Uterus (tissue), 2 donors: ENCODE results near the gene EPB41L4A.

Experiments
- CTCF ChIP-seq, 4 experiments: fragments of 200-600 bp in 2 of 4; fragments of 450-650 bp in 2 of 4; sonication (generic) in 2 of 4; IDR thresholded peaks; one replicate each; pipeline ENCODE4 v1.5.1; 2016 to 2019; ENCODE audit warnings: antibody characterized with exemption in 4 of 4, mild to moderate bottlenecking in 2 of 4, moderate library complexity in 1 of 4
- POLR2A ChIP-seq, 2 donors: fragments of 450-650 bp; IDR thresholded peaks; one replicate each; pipeline ENCODE4 v1.6.1; 2016; ENCODE audit warnings: antibody characterized with exemption in 2 of 2, mild to moderate bottlenecking in 1 of 2, moderate library complexity in 1 of 2

GRCh38 chr5:112124788-112125187 lies 294.3 kb downstream of the EPB41L4A start:
- TF ChIP-seq CTCF (IDR thresholded peaks at IDR 0.05) (no peak), POLR2A (IDR thresholded peaks at IDR 0.05) (no peak)
